Measurements from ENCODE around the gene WNT1.

The WNT1 gene

GRCh38 chr12:48985475-48985897, 7.4 kb downstream of the WNT1 start:
- no peak for DNase-seq (ENCODE audit: insufficient read length, low spot score)
- no peak for FAIRE-seq
- TF ChIP-seq POLR2A (IDR thresholded peaks at IDR 0.05; ENCODE audit: low read depth, low read length) (no peak), TAF1 (IDR thresholded peaks at IDR 0.05; ENCODE audit: low read depth, low read length) (no peak), SPI1 (IDR thresholded peaks at IDR 0.05; ENCODE audit: low read depth, low read length) (no peak), POU2F2 (IDR thresholded peaks at IDR 0.05; ENCODE audit: low read depth, low read length) (no peak), POLR2AphosphoS5 (IDR thresholded peaks at IDR 0.05; ENCODE audit: low read depth, low read length) (no peak), PAX5 (IDR thresholded peaks at IDR 0.05; ENCODE audit: insufficient read depth, low read length, severe bottlenecking) (no peak)

GRCh38 chr12:48985901-48986300, 7.8 kb downstream of the WNT1 start:
- DNase-seq (ENCODE audit: insufficient read length, low spot score) = no peak
- no peak for FAIRE-seq
- TF ChIP-seq PAX5 (IDR thresholded peaks at IDR 0.05; ENCODE audit: insufficient read depth, low read length, severe bottlenecking) (no peak), POLR2AphosphoS5 (IDR thresholded peaks at IDR 0.05; ENCODE audit: low read depth, low read length) (no peak), TAF1 (IDR thresholded peaks at IDR 0.05; ENCODE audit: low read depth, low read length) (no peak), POLR2A (IDR thresholded peaks at IDR 0.05; ENCODE audit: low read depth, low read length) (no peak), POU2F2 (IDR thresholded peaks at IDR 0.05; ENCODE audit: low read depth, low read length) (no peak), SPI1 (IDR thresholded peaks at IDR 0.05; ENCODE audit: low read depth, low read length) (no peak)

GRCh38 chr12:48986720-48987291, 8.7 kb downstream of the WNT1 start:
- no peak for TF ChIP-seq POLR2A (IDR thresholded peaks at IDR 0.05; ENCODE audit: low read depth, low read length)
- TF ChIP-seq POLR2AphosphoS5 (IDR thresholded peaks at IDR 0.05; ENCODE audit: low read depth, low read length) = no peak
- TF ChIP-seq PAX5 (IDR thresholded peaks at IDR 0.05; ENCODE audit: insufficient read depth, low read length, severe bottlenecking) = no peak
- no peak for DNase-seq (ENCODE audit: insufficient read length, low spot score)
- no peak for FAIRE-seq

DNA sequence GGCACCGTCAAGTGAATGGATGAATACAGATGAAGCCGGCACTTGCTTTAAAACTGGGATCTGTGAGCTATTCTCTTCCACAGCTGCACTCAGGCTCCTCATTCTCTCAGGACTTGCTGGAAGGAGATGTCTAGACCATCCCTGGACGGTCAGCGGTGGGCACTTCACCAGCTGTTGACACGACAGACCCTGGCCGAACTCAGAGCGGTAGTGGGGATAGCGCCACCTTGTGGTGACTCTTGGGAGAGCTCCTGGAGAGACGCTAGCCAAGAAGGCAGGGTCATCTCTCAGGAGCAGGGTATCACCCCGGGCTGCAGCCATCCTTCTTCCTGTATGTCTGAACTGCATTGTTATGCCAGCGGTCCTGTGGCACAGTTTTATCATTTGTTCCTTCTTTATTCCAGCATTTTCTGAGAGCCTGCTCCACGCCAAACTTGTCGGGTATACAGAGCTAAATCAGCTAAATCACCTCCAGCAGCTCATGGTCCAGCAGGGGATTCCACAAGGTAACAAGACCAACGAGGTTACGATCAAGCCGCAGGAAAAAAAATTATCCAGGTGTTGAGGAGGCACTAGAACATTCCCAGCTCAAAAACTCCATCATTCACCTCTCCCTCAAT, 10.0 kb downstream of the WNT1 start:
- FAIRE-seq (peak; percentile 83), DNase-seq (ENCODE audit: insufficient read length, low spot score) (peak; percentile 68)
- no peak for TF ChIP-seq POLR2A (IDR thresholded peaks at IDR 0.05; ENCODE audit: low read depth, low read length)
- TF ChIP-seq PAX5 (IDR thresholded peaks at IDR 0.05; ENCODE audit: insufficient read depth, low read length, severe bottlenecking) = no peak
- no peak for TF ChIP-seq POU2F2 (IDR thresholded peaks at IDR 0.05; ENCODE audit: low read depth, low read length)
- TF ChIP-seq POLR2AphosphoS5 (IDR thresholded peaks at IDR 0.05; ENCODE audit: low read depth, low read length) = no peak
- no peak for TF ChIP-seq TAF1 (IDR thresholded peaks at IDR 0.05; ENCODE audit: low read depth, low read length)
- TF ChIP-seq SPI1 (IDR thresholded peaks at IDR 0.05; ENCODE audit: low read depth, low read length) = no peak

GRCh38 chr12:48990552-48990951, 12.4 kb downstream of the WNT1 start:
- TF ChIP-seq TAF1 (IDR thresholded peaks at IDR 0.05; ENCODE audit: low read depth, low read length) (no peak), POLR2A (IDR thresholded peaks at IDR 0.05; ENCODE audit: low read depth, low read length) (no peak)
- DNase-seq (ENCODE audit: insufficient read length, low spot score) (no peak), FAIRE-seq (no peak)

DNA sequence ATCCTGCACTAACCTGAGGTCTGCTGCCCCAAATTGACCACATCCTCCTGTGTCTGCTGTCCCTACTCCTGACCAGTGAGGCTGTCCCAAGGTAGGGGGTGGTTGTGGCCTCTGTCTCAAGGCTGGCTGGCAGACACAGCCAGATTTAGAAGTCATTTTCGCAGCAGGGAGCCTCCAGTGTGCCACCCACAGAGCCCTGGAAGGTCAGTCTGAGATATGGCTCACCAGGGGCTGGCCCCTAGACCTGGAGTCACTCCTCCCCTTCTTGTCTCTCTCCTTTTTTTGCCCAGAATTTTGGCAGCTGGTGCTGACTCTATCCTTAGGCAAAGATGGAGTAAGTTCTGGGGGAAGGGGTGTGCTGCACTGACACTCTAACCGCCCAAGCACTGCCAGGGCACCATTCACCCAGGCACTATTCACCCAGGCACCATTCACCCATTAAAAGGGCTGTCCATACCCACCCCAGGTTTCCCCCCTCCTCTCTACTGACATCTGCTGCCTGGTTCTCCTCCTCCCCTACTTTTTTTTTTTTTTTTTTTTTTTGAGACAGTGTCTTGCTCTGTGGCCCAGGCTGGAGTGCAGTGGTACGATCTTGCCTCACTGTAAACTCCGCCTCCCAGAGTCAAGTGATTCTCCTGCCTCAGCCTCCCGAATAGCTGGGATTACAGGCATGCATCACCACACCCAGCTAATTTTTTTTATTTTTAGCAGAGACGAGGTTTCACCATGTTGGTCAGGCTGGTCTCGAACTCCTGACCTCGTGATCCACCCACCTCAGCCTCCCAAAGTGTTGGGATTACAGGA, 13.3 kb downstream of the WNT1 start:
- TF ChIP-seq PAX5 (IDR thresholded peaks at IDR 0.05; ENCODE audit: insufficient read depth, low read length, severe bottlenecking) = no peak
- TF ChIP-seq TAF1 (IDR thresholded peaks at IDR 0.05; ENCODE audit: low read depth, low read length) = no peak
- no peak for TF ChIP-seq POLR2A (IDR thresholded peaks at IDR 0.05; ENCODE audit: low read depth, low read length)
- no peak for TF ChIP-seq POU2F2 (IDR thresholded peaks at IDR 0.05; ENCODE audit: low read depth, low read length)
- no peak for TF ChIP-seq SPI1 (IDR thresholded peaks at IDR 0.05; ENCODE audit: low read depth, low read length)
- TF ChIP-seq POLR2AphosphoS5 (IDR thresholded peaks at IDR 0.05; ENCODE audit: low read depth, low read length) = no peak
- DNase-seq (ENCODE audit: insufficient read length, low spot score) (no peak), FAIRE-seq (no peak)

DNA sequence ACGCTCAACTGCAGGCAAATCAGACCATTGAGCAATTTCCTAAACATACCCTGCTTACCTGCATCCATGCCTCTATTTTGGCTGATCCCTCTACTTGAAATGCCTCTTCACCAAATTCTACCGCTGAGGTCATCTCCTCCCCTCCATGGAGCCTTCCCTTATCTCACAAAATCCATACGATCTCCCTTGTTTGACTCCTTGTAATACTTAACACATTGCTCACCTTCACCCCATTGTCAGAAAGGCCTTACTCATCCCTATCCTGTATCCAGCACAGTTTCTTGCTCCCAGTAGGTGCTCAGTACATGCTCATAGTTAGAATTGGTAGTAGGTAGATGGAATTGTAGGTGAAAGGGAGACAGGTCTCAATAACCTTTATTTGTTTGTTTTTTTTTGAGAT, 15.7 kb downstream of the WNT1 start:
- TF ChIP-seq POLR2A (IDR thresholded peaks at IDR 0.05; ENCODE audit: low read depth, low read length) (no peak), POLR2AphosphoS5 (IDR thresholded peaks at IDR 0.05; ENCODE audit: low read depth, low read length) (no peak), PAX5 (IDR thresholded peaks at IDR 0.05; ENCODE audit: insufficient read depth, low read length, severe bottlenecking) (no peak), TAF1 (IDR thresholded peaks at IDR 0.05; ENCODE audit: low read depth, low read length) (no peak), SPI1 (IDR thresholded peaks at IDR 0.05; ENCODE audit: low read depth, low read length) (no peak), POU2F2 (IDR thresholded peaks at IDR 0.05; ENCODE audit: low read depth, low read length) (no peak)
- no peak for DNase-seq (ENCODE audit: insufficient read length, low spot score)
- FAIRE-seq = no peak

DNA sequence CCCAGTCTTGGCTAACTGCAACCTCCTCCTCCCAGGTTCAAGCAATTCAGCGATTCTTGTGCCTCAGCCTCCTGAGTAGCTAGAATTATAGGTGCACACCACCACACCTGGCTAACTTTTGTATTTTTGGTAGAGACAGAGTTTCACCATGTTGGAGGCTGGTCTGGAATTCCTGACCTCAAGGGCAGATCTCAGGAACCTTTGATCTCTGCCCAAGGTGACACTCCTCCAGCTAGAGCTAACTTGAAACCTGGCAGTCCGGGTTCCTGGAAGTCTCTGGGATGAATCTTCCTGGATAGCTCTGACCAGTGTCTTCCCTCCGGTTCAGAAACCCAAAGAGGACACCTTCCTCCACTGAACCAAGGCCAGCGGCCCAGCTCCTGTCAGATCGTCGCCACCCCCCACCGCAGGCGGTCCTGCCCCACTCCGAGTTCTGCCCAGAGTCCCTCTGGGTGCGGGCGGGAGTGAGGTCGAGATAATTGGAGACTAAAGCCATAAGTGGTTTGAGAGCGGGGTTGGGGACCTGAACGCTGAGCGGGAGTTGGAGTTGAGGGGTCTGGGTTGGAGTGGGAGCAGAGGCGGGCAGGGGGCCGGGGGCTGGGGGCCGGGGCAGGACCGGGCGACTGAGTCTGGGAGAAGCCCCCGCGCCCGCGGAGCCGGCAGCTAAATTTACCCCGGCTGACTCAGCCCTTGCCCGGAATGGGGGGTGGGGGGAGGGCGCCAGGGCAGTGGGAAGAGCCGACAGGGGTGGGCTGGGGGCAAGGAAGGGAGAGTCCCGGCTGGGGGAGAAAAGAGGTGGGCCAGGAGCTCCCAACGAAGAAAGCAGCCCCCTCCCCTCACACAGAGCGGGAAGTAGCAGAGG, 16.3 kb downstream of the WNT1 start:
- FAIRE-seq = no peak
- no peak for DNase-seq (ENCODE audit: insufficient read length, low spot score)
- TF ChIP-seq PAX5 (IDR thresholded peaks at IDR 0.05; ENCODE audit: insufficient read depth, low read length, severe bottlenecking) (no peak), POLR2AphosphoS5 (IDR thresholded peaks at IDR 0.05; ENCODE audit: low read depth, low read length) (no peak), POLR2A (IDR thresholded peaks at IDR 0.05; ENCODE audit: low read depth, low read length) (no peak), POU2F2 (IDR thresholded peaks at IDR 0.05; ENCODE audit: low read depth, low read length) (no peak), TAF1 (IDR thresholded peaks at IDR 0.05; ENCODE audit: low read depth, low read length) (no peak), SPI1 (IDR thresholded peaks at IDR 0.05; ENCODE audit: low read depth, low read length) (no peak)

Measured in GM12891 (cell line).